WTC11 (cell line): ENCODE results near the gene PRX. TPM values are rescaled to one million over a fixed set of nuclear protein-coding genes. Genes with fewer than 3 reads are reported as not detected.

ENCODE experiments used
- ATAC-seq: fragments of 200-7000 bp; cut with Tn5 transposase; 2 replicates; pipeline ENCODE4 v1.10.0; 2021; ENCODE audit warnings: mild to moderate bottlenecking, moderate library complexity
- CTCF ChIA-PET: fragments of 300-600 bp; sonication (Branson Sonifier 250); formaldehyde crosslinking; loops from one replicate; lab custom pipeline; 2021; ENCODE audit warnings: antibody characterized with exemption; lab: Charles Lee
- POLR2A ChIA-PET: fragments of 350-600 bp; sonication (Branson Sonifier 250); formaldehyde crosslinking; loops from one replicate; lab custom pipeline; 2021; ENCODE audit warnings: antibody characterized with exemption; lab: Charles Lee
- DNase-seq: peaks from one replicate; pipeline ENCODE4 v3.0.0; 2021; ENCODE audit warnings: low spot score
- H3K27ac Mint-ChIP-seq: 2 replicates; pipeline ENCODE4 v1.8.0; 2021; ENCODE audit warnings: mixed read lengths
- H3K27me3 Mint-ChIP-seq: 2 replicates; pipeline ENCODE4 v1.8.0; 2021; ENCODE audit warnings: low read depth, mild to moderate bottlenecking, moderate library complexity, mixed read lengths
- H3K36me3 Mint-ChIP-seq: 2 replicates; pipeline ENCODE4 v1.8.0; 2021; ENCODE audit warnings: mixed read lengths
- H3K4me1 Mint-ChIP-seq: 2 replicates; pipeline ENCODE4 v1.8.0; 2022; ENCODE audit warnings: mixed read lengths
- H3K4me3 Mint-ChIP-seq: 2 replicates; pipeline ENCODE4 v1.8.0; 2021; ENCODE audit warnings: mild to moderate bottlenecking, moderate library complexity, mixed read lengths
- H3K9me3 Mint-ChIP-seq: 2 replicates; pipeline ENCODE4 v1.8.0; 2021; ENCODE audit warnings: mixed read lengths
- ERG ChIP-seq: fragments of 250-450 bp; sonication (Bioruptor Pico); IDR thresholded peaks from 2 replicates; pipeline ENCODE4 v1.8.0; 2021; ENCODE audit warnings: mild to moderate bottlenecking
- FOXK1 ChIP-seq: sonication (generic); formaldehyde crosslinking; IDR thresholded peaks from 2 replicates; pipeline ENCODE4 v1.8.0; 2022; ENCODE audit warnings: mild to moderate bottlenecking, moderate library complexity, missing genetic modification reagents
- FOXP1 ChIP-seq: sonication (generic); formaldehyde crosslinking; IDR thresholded peaks from 2 replicates; pipeline ENCODE4 v1.8.0; 2022; ENCODE audit warnings: missing genetic modification reagents, mild to moderate bottlenecking, moderate library complexity, borderline replicate concordance
- MXD4 ChIP-seq: fragments of 250-450 bp; sonication (Bioruptor Pico); IDR thresholded peaks from 2 replicates; pipeline ENCODE4 v1.8.0; 2021; ENCODE audit warnings: mild to moderate bottlenecking, moderate library complexity, borderline replicate concordance
- SP1 ChIP-seq: sonication (generic); formaldehyde crosslinking; conservative IDR thresholded peaks from 2 replicates; pipeline ENCODE4 v1.8.1; 2022; ENCODE audit warnings: missing genetic modification reagents
- TCF7 ChIP-seq: sonication (generic); formaldehyde crosslinking; IDR thresholded peaks from 2 replicates; pipeline ENCODE4 v1.8.0; 2022; ENCODE audit warnings: mild to moderate bottlenecking, low read depth, missing genetic modification reagents, moderate library complexity
- USF2 ChIP-seq: sonication (generic); formaldehyde crosslinking; IDR thresholded peaks from 2 replicates; pipeline ENCODE4 v1.8.1; 2023; ENCODE audit warnings: mild to moderate bottlenecking, missing genetic modification reagents, moderate library complexity
- ZNF219 ChIP-seq: sonication (generic); formaldehyde crosslinking; IDR thresholded peaks from 2 replicates; pipeline ENCODE4 v1.8.0; 2023; ENCODE audit warnings: missing genetic modification reagents, mild to moderate bottlenecking, borderline replicate concordance
- ZNF232 ChIP-seq: sonication (generic); formaldehyde crosslinking; IDR thresholded peaks from 2 replicates; pipeline ENCODE4 v1.8.0; 2022; ENCODE audit warnings: mild to moderate bottlenecking, missing genetic modification reagents
- ZSCAN18 ChIP-seq: fragments of 250-450 bp; sonication (Bioruptor Pico); IDR thresholded peaks from 2 replicates; pipeline ENCODE4 v2.1.2; 2022; ENCODE audit warnings: mild to moderate bottlenecking, moderate library complexity
- total RNA-seq: library from RNA; stranded (reverse); gene quantifications from 3 replicates; pipeline ENCODE4 v1.2.3, GENCODE V29; 2021
- TF ChIP-seq, protein P1 (sequence below): fragments of 250-450 bp; sonication (Bioruptor Pico); IDR thresholded peaks from 2 replicates; pipeline ENCODE4 v1.9.0; 2021; ENCODE audit warnings: mild to moderate bottlenecking

Gene PRX
- total RNA-seq, 1 experiment from 2014 or later, result 8.4 TPM

- POLR2A ChIA-PET, result interaction anchor here (1.0 kb wide), 1 partner anchor 24 kb away, joined by 3 read pairs; no protein-coding TSS in a partner anchor
- 0 out of 2 replicates have a peak, but pooled peaks have one; percentile 23 for TF ChIP-seq FOXP1 (CRISPR knock-in tag)
- TF ChIP-seq ZSCAN18 (CRISPR knock-in tag), result no peak
- TF ChIP-seq, all 79 proteins: peak for 1
- DNase-seq (no peak), ATAC-seq (no peak)
- Mint-ChIP-seq H3K27ac (no peak overlapping the region), H3K4me1 (peaks cover 4% of the 10 kb centered on the region; the same call in 1 of the 2 replicates), H3K9me3 (no peaks in the 10 kb centered on the region), H3K4me3 (no peak overlapping the region), H3K36me3 (no peaks in the 10 kb centered on the region), H3K27me3 (no peaks in the 10 kb centered on the region; the same call in 1 of the 2 replicates)
- CTCF ChIA-PET, result interaction anchor here (0.6 to 1.0 kb wide), 2 partner anchors 31 to 392 kb away, joined by 4 read pairs; no protein-coding TSS in a partner anchor
These were observed 23.6 kb downstream of the PRX start for GRCh38 chr19:40389404-40390083.

GRCh38 chr19:40388481-40388880, 24.7 kb downstream of the PRX start:
- no peaks in the 10 kb centered on the region for H3K36me3 Mint-ChIP-seq

DNA sequence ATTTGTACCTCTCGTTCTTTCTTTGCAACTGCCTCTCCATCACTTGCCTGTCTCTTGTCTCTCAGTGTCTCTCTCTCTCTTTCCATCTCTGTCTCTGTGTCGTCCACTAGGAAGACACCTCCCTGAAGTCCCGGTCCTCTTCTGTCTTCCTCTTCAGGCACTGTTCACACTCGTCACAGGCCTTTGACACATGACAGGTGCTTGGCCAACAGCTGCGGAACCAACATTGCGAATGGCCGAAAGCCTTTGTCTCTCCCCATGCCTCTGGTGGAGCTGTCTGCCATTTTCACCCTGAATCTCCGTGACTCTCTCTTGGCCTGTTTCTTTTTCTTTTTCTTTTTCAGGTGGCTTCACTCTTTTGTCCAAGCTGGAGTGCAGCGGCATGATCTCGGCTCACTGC, 26.0 kb downstream of the PRX start:
- TF ChIP-seq, protein P1, sequence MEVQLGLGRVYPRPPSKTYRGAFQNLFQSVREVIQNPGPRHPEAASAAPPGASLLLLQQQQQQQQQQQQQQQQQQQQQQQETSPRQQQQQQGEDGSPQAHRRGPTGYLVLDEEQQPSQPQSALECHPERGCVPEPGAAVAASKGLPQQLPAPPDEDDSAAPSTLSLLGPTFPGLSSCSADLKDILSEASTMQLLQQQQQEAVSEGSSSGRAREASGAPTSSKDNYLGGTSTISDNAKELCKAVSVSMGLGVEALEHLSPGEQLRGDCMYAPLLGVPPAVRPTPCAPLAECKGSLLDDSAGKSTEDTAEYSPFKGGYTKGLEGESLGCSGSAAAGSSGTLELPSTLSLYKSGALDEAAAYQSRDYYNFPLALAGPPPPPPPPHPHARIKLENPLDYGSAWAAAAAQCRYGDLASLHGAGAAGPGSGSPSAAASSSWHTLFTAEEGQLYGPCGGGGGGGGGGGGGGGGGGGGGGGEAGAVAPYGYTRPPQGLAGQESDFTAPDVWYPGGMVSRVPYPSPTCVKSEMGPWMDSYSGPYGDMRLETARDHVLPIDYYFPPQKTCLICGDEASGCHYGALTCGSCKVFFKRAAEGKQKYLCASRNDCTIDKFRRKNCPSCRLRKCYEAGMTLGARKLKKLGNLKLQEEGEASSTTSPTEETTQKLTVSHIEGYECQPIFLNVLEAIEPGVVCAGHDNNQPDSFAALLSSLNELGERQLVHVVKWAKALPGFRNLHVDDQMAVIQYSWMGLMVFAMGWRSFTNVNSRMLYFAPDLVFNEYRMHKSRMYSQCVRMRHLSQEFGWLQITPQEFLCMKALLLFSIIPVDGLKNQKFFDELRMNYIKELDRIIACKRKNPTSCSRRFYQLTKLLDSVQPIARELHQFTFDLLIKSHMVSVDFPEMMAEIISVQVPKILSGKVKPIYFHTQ (CRISPR knock-in tag), result no peak
- TF ChIP-seq ZNF232 (CRISPR knock-in tag) (no peak), ZNF219 (no peak), TCF7 (no peak), MXD4 (no peak), USF2 (no peak), FOXK1 (CRISPR knock-in tag) (no peak)
- no peak for ATAC-seq
- peaks cover 8% of the 10 kb centered on the region; the same call in 1 of the 2 replicates for H3K4me1 Mint-ChIP-seq
- H3K4me3 Mint-ChIP-seq, result no peak overlapping the region
- ChIA-PET CTCF (interaction anchor here (0.8 kb wide), 1 partner anchor 136 kb away, joined by 3 read pairs; no protein-coding TSS in a partner anchor), POLR2A (no interaction called here)
- DNase-seq, result no peak
- no peak overlapping the region for H3K27ac Mint-ChIP-seq
- no peaks in the 10 kb centered on the region for H3K36me3 Mint-ChIP-seq
- H3K27me3 Mint-ChIP-seq, result no peaks in the 10 kb centered on the region
- no peaks in the 10 kb centered on the region for H3K9me3 Mint-ChIP-seq

More at GRCh38 chr19:40388481-40388880, 24.7 kb downstream of the PRX start:
- POLR2A ChIA-PET, result interaction anchor here (1.0 kb wide), 1 partner anchor 32 kb away, joined by 3 read pairs; no protein-coding TSS in a partner anchor
- Mint-ChIP-seq H3K27ac (no peak overlapping the region), H3K4me3 (no peak overlapping the region), H3K4me1 (peaks cover 8% of the 10 kb centered on the region; the same call in 1 of the 2 replicates), H3K27me3 (no peaks in the 10 kb centered on the region), H3K9me3 (no peaks in the 10 kb centered on the region)
- CTCF ChIA-PET, result no interaction called here
- ATAC-seq (no peak), DNase-seq (no peak)
- no peak for TF ChIP-seq ERG (CRISPR knock-in tag)
- no peak for TF ChIP-seq SP1 (CRISPR knock-in tag)
